Neural progenitor cell (in vitro differentiated cells): ENCODE results near the gene ANO2. TPM values are rescaled to one million over a fixed set of nuclear protein-coding genes. Genes with fewer than 3 reads are reported as not detected.
"Not testable (repeated sequence)": the region's sequence is repeated elsewhere in the genome, so short reads cannot be mapped to it uniquely, and the experiment has no call there.

ENCODE experiments used
- DNase-seq: peaks from one replicate; pipeline ENCODE4 v3.0.0-alpha.2; 2016; ENCODE audit warnings: low spot score
- H2AFZ ChIP-seq: fragments of 200-600 bp; sonication (generic); replicated peaks from 2 replicates; pipeline ENCODE4 v1.6.1; 2016; ENCODE audit warnings: antibody characterized with exemption
- H3F3A ChIP-seq: fragments of 200-600 bp; sonication (generic); 2 replicates; pipeline ENCODE4 v1.6.1; 2016; ENCODE audit warnings: antibody characterized with exemption, low read depth
- H3K27ac ChIP-seq: fragments of 200-600 bp; sonication (generic); 2 replicates; pipeline ENCODE4 v1.5.1; 2016; ENCODE audit warnings: mild to moderate bottlenecking
- H3K27me3 ChIP-seq: fragments of 200-600 bp; sonication (generic); 2 replicates; pipeline ENCODE4 v1.6.1; 2016; ENCODE audit warnings: mild to moderate bottlenecking, moderate library complexity
- H3K36me3 ChIP-seq: fragments of 200-600 bp; sonication (generic); 2 replicates; pipeline ENCODE4 v1.5.1; 2016
- H3K4me1 ChIP-seq: fragments of 200-600 bp; sonication (generic); 2 replicates; pipeline ENCODE4 v1.6.1; 2016; ENCODE audit warnings: mixed run types
- H3K4me2 ChIP-seq: fragments of 200-600 bp; sonication (generic); 2 replicates; pipeline ENCODE4 v1.6.1; 2016
- H3K4me3 ChIP-seq: fragments of 200-600 bp; sonication (generic); 2 replicates; pipeline ENCODE4 v1.5.1; 2016
- H3K79me2 ChIP-seq: fragments of 200-600 bp; sonication (generic); 2 replicates; pipeline ENCODE4 v1.6.1; 2016; ENCODE audit warnings: low read depth
- H3K9ac ChIP-seq: fragments of 200-600 bp; sonication (generic); 2 replicates; pipeline ENCODE4 v1.6.1; 2016
- H3K9me3 ChIP-seq: fragments of 200-600 bp; sonication (generic); 2 replicates; pipeline ENCODE4 v1.5.1; 2016; ENCODE audit warnings: low read depth
- H4K20me1 ChIP-seq: fragments of 200-600 bp; sonication (generic); 2 replicates; pipeline ENCODE4 v1.6.1; 2016; ENCODE audit warnings: low read depth
- H3K27ac Mint-ChIP-seq: 3 replicates; pipeline ENCODE4 v1.8.0; 2021; ENCODE audit warnings: mixed read lengths
- H3K27me3 Mint-ChIP-seq: 2 replicates; pipeline ENCODE4 v1.8.0; 2022; ENCODE audit warnings: low read depth, mild to moderate bottlenecking, inconsistent platforms, moderate library complexity, mixed read lengths; ENCODE audit not compliant: insufficient read depth
- H3K36me3 Mint-ChIP-seq: 3 replicates; pipeline ENCODE4 v1.8.0; 2021; ENCODE audit warnings: mixed read lengths
- H3K4me1 Mint-ChIP-seq: 3 replicates; pipeline ENCODE4 v1.8.0; 2021; ENCODE audit warnings: mixed read lengths
- H3K4me3 Mint-ChIP-seq: 3 replicates; pipeline ENCODE4 v1.8.0; 2021; ENCODE audit warnings: mild to moderate bottlenecking, moderate library complexity, mixed read lengths
- H3K9me3 Mint-ChIP-seq: 3 replicates; pipeline ENCODE4 v1.8.0; 2020; ENCODE audit warnings: mixed read lengths
- EZH2 ChIP-seq: fragments of 200-600 bp; sonication (generic); IDR thresholded peaks from 2 replicates; pipeline ENCODE4 v1.6.1; 2017; ENCODE audit warnings: antibody characterized with exemption, mild to moderate bottlenecking, moderate library complexity
- EZH2phosphoT487 ChIP-seq: fragments of 200-600 bp; sonication (generic); IDR thresholded peaks from 2 replicates; pipeline ENCODE4 v1.6.1; 2017; ENCODE audit warnings: antibody characterized with exemption
- total RNA-seq: library from RNA; depleted of rRNA; stranded (reverse); fragments of >200 nt; gene quantifications from 2 replicates; pipeline ENCODE4 v1.2.3, GENCODE V29; 2015; ENCODE audit warnings: low replicate concordance
- TF ChIP-seq, protein P1 (sequence below): fragments of 200-600 bp; sonication (generic); IDR thresholded peaks from 2 replicates; pipeline ENCODE4 v1.5.1; 2017; ENCODE audit warnings: antibody characterized with exemption, mild to moderate bottlenecking

The ANO2 gene
- total RNA-seq, 1 donor from 2014 or later, result 4.8 TPM

DNA sequence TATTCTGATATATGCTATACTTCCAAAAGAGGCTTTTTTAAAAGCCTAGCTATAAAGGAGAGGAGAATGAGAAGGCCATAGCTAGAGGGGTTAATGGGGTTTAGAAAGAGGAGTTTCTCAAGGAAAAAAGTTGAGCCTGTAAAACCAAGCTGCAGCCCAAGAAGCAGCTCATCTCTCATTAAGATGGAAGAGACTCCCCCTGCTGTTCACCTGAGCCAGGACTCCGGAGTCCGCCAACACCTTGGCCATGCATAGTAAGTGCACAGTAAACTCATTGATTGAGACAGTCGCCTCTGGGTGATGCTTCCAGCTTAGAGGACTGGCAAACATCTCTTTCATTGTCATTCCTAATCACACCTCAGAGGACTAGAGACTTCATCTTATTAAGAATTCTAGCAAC is 46.2 kb downstream of the ANO2 start:
- TF ChIP-seq EZH2phosphoT487, result no peak
- TF ChIP-seq, protein P1, sequence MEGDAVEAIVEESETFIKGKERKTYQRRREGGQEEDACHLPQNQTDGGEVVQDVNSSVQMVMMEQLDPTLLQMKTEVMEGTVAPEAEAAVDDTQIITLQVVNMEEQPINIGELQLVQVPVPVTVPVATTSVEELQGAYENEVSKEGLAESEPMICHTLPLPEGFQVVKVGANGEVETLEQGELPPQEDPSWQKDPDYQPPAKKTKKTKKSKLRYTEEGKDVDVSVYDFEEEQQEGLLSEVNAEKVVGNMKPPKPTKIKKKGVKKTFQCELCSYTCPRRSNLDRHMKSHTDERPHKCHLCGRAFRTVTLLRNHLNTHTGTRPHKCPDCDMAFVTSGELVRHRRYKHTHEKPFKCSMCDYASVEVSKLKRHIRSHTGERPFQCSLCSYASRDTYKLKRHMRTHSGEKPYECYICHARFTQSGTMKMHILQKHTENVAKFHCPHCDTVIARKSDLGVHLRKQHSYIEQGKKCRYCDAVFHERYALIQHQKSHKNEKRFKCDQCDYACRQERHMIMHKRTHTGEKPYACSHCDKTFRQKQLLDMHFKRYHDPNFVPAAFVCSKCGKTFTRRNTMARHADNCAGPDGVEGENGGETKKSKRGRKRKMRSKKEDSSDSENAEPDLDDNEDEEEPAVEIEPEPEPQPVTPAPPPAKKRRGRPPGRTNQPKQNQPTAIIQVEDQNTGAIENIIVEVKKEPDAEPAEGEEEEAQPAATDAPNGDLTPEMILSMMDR, result peak; percentile 30
- no peaks in the 10 kb centered on the region for H3K27me3 ChIP-seq
- H3K4me3 ChIP-seq, result no peak overlapping the region
- H3K27ac ChIP-seq, result no peak overlapping the region
- DNase-seq, result no peak
- H4K20me1 ChIP-seq, result no peaks in the 10 kb centered on the region
- no peaks in the 10 kb centered on the region for H3F3A ChIP-seq
- no peaks in the 10 kb centered on the region for H3K79me2 ChIP-seq
- no peaks in the 10 kb centered on the region for H3K36me3 ChIP-seq
- no peak overlapping the region for H3K4me3 Mint-ChIP-seq
- no peaks in the 10 kb centered on the region for H3K4me1 ChIP-seq
- H3K27ac Mint-ChIP-seq, result no peak overlapping the region
- H3K9ac ChIP-seq, result no peak overlapping the region
- peaks cover 8% of the 10 kb centered on the region for H3K9me3 Mint-ChIP-seq
- peaks cover 31% of the 10 kb centered on the region for H3K4me1 Mint-ChIP-seq
- H3K9me3 ChIP-seq, result no peaks in the 10 kb centered on the region
- no peak overlapping the region for H2AFZ ChIP-seq
- H3K36me3 Mint-ChIP-seq, result no peaks in the 10 kb centered on the region
- no peak overlapping the region for H3K4me2 ChIP-seq
- H3K27me3 Mint-ChIP-seq, result peaks cover 18% of the 10 kb centered on the region

DNA sequence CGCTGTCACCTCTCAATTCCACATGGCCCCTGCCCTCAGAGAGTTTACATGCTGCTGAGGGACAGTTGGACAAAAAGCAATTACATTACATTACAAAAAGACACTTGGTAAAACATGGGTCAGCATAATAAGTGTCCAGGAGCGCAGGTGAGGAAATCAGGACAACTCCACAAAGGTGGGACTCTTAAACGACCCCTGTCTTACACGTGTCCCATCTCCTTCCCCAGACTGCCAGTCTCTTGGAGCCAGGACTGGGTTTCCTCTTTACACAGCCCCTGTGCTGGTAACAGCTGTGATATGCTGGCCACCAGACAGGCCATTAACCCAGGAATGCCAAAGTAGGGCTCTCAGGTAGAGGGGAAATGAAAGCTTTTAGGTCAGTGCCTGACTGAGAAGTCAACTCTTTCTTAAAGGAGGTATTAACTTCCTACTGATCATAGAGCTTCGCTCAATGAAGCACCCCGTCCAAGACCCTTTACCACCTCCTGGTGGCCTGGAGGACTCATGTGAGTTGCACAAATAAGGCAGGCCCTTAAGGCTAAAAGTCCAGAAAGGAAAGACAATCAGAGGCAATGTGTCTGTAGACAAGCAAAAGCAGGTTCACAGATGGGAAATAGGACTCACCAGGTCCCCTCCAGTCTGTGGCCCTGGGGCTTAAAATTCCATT is 55.5 kb downstream of the ANO2 start:
- Histone ChIP-seq H3K9ac (no peak overlapping the region), H3K27ac (no peak overlapping the region), H3K27me3 (no peaks in the 10 kb centered on the region), H3K36me3 (no peaks in the 10 kb centered on the region), H3K4me3 (no peak overlapping the region), H3K9me3 (no peaks in the 10 kb centered on the region), H3K4me2 (no peak overlapping the region), H4K20me1 (no peaks in the 10 kb centered on the region), H3K4me1 (no peaks in the 10 kb centered on the region), H3K79me2 (no peaks in the 10 kb centered on the region), H2AFZ (no peak overlapping the region), H3F3A (no peaks in the 10 kb centered on the region)
- Mint-ChIP-seq H3K4me3 (no peak overlapping the region), H3K9me3 (peaks cover 16% of the 10 kb centered on the region), H3K36me3 (no peaks in the 10 kb centered on the region), H3K27ac (no peak overlapping the region), H3K4me1 (peaks cover 8% of the 10 kb centered on the region), H3K27me3 (no peaks in the 10 kb centered on the region)
- TF ChIP-seq EZH2 (no peak), EZH2phosphoT487 (no peak)
- TF ChIP-seq, protein P1, result peak; percentile 7
- no peak for DNase-seq

DNA sequence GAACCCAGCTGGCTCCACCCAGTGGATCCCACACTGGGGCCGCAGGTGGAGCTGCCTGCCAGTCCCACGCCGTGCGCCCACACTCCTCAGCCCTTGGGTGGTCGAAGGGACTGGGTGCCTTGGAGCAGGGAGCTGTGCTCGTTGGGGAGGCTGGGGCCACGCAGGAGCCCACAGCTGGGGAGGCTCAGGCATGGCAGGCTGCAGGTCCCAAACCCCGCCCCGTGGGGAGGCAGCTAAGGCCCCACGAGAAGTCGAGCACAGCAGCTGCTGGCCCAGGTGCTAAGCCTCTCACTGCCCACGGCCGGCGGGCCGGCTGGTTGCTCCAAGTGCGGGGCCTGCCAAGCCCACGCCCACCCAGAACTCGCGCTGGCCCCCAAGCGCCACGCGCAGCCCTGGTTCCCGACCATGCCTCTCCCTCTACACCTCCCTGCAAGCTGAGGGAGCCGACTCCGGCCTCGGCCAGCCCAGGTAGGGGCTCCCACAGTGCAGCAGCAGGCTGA is 56.2 kb downstream of the ANO2 start:
- no peaks in the 10 kb centered on the region for H3F3A ChIP-seq
- TF ChIP-seq EZH2phosphoT487, result no peak

DNA sequence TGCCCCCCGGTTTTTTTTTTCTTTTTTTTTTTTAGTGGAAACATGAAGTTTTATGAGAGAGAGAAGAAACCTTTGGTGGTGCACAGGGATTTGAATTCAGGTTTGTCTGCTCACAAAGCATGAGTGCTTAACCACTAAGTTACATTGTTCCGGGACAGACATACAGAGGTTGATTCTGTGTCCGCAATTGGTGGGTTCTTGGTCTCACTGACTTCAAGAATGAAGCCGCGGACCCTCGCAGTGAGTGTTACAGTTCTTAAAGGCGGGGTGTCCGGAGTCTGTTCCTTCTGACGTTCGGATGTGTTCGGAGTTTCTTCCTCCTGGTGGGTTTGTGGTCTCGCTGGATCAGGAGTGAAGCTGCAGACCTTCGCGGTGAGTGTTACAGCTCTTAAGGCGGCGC is 57.2 kb downstream of the ANO2 start:
- not testable (repeated sequence) for H3K4me3 Mint-ChIP-seq

More for the DNA sequence above, 56.2 kb downstream of the ANO2 start:
- no peak for DNase-seq
- Histone ChIP-seq H3K27ac (no peak overlapping the region), H4K20me1 (no peaks in the 10 kb centered on the region), H3K9me3 (no peaks in the 10 kb centered on the region), H3K27me3 (no peaks in the 10 kb centered on the region), H3K4me3 (no peak overlapping the region), H3K9ac (no peak overlapping the region), H3K4me1 (no peaks in the 10 kb centered on the region), H3K4me2 (no peak overlapping the region), H3K79me2 (no peaks in the 10 kb centered on the region), H2AFZ (no peak overlapping the region), H3K36me3 (no peaks in the 10 kb centered on the region)
- H3K9me3 Mint-ChIP-seq, result peaks cover 12% of the 10 kb centered on the region
- no peak overlapping the region for H3K4me3 Mint-ChIP-seq
- no peaks in the 10 kb centered on the region for H3K27me3 Mint-ChIP-seq
- H3K4me1 Mint-ChIP-seq, result peaks cover 8% of the 10 kb centered on the region
- no peaks in the 10 kb centered on the region for H3K36me3 Mint-ChIP-seq
- H3K27ac Mint-ChIP-seq, result no peak overlapping the region

More for the DNA sequence above, 57.2 kb downstream of the ANO2 start:
- not testable (repeated sequence) for H3K4me3 ChIP-seq, H3K36me3 ChIP-seq, H3K9me3 ChIP-seq, H3K36me3 Mint-ChIP-seq, H3K4me1 Mint-ChIP-seq, H3K27me3 ChIP-seq, DNase-seq, H3K27ac ChIP-seq, H4K20me1 ChIP-seq, H3K4me2 ChIP-seq, H3K9me3 Mint-ChIP-seq, H3K27me3 Mint-ChIP-seq, H2AFZ ChIP-seq, H3K27ac Mint-ChIP-seq, H3F3A ChIP-seq, H3K79me2 ChIP-seq, H3K4me1 ChIP-seq, H3K9ac ChIP-seq
